ENCODE data around the gene HPSE2. TPM values are rescaled to one million over a fixed set of nuclear protein-coding genes. Genes with fewer than 3 reads are reported as not detected.

The HPSE2 gene
- polyA plus RNA-seq, 2 of the 4 experiments (the other 2 are of a cell fraction), result not detected

DNA sequence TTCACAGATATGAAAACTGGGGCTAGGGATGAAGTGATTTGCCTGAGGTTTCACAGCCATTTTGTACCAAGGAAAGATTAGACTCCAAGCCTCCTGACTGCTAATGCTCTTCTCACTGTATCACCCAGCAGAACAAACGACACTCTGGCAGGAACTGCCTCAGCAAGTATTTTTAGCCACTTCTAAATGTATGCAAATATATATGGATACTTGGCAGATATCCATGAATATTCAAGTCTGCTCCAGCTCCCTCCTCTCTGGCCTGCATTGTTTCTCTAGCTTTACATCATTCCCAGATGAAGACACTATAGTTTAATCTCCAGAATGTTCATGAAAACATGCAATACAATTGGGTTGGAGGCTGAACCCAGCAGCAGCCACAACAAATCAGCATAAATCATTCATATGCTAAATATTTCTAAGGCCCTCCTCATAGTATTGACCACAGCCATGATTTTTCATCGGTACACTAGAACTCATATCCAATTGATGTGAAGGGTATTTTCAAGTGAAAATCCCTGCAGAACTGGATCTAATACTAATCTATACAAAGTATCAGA, 65.5 kb downstream of the HPSE2 start:
- no peaks in the 10 kb centered on the region for H3K9me3 ChIP-seq
- DNase-seq (ENCODE audit: low read depth in 1 of 2, low spot score in 1 of 2), result no peak
- no peak for ATAC-seq
- POLR2A ChIA-PET, result no interaction called here
- WGBS (ENCODE audit: missing lambda C conversion rate), result 13% methylated on average over 2 of the region's 2 CpGs
- CTCF ChIA-PET, result no interaction called here
- H3K4me1 ChIP-seq, result no peaks in the 10 kb centered on the region
- H3K27ac ChIP-seq, result no peak overlapping the region
- FAIRE-seq, result no peak
- TF ChIP-seq FOSL2 (IDR thresholded peaks at IDR 0.05) (no peak), FOSL2 (CRISPR knock-in tag; IDR thresholded peaks at IDR 0.05) (no peak), CBX8 (IDR thresholded peaks at IDR 0.05) (no peak), MAX (IDR thresholded peaks at IDR 0.05) (no peak), RFX5 (IDR thresholded peaks at IDR 0.05) (no peak), BHLHE40 (IDR thresholded peaks at IDR 0.05; ENCODE audit: low read depth, low read length) (no peak), CBX2 (IDR thresholded peaks at IDR 0.05; ENCODE audit: borderline replicate concordance, low read depth) (no peak), KDM5A (IDR thresholded peaks at IDR 0.05) (no peak), ZFP36 (IDR thresholded peaks at IDR 0.05; ENCODE audit: borderline replicate concordance, partially characterized antibody) (no peak)
- no peak overlapping the region for H3K4me2 ChIP-seq
- no peak overlapping the region for H3K4me3 ChIP-seq

- no peak for FAIRE-seq
- no peak for TF ChIP-seq GATA3 (IDR thresholded peaks at IDR 0.05; ENCODE audit: borderline replicate concordance)
- TF ChIP-seq HOXB5 (CRISPR knock-in tag; IDR thresholded peaks at IDR 0.05), result no peak
- TF ChIP-seq RCOR1 (IDR thresholded peaks at IDR 0.05; ENCODE audit: low read depth, low read length), result no peak
- no peak for TF ChIP-seq CBX8 (IDR thresholded peaks at IDR 0.05)
- TF ChIP-seq RARB (CRISPR knock-in tag; IDR thresholded peaks at IDR 0.05), result no peak
- TF ChIP-seq KDM5A (IDR thresholded peaks at IDR 0.05), result no peak
- no peak for TF ChIP-seq MAZ (IDR thresholded peaks at IDR 0.05; ENCODE audit: borderline replicate concordance, low read depth, low read length)
- TF ChIP-seq E2F6 (IDR thresholded peaks at IDR 0.05; ENCODE audit: borderline replicate concordance, low read depth), result no peak
- TF ChIP-seq HDAC2 (IDR thresholded peaks at IDR 0.05), result no peak
- TF ChIP-seq CEBPB (IDR thresholded peaks at IDR 0.05), result no peak
- TF ChIP-seq, protein P1, sequence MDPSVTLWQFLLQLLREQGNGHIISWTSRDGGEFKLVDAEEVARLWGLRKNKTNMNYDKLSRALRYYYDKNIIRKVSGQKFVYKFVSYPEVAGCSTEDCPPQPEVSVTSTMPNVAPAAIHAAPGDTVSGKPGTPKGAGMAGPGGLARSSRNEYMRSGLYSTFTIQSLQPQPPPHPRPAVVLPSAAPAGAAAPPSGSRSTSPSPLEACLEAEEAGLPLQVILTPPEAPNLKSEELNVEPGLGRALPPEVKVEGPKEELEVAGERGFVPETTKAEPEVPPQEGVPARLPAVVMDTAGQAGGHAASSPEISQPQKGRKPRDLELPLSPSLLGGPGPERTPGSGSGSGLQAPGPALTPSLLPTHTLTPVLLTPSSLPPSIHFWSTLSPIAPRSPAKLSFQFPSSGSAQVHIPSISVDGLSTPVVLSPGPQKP (IDR thresholded peaks at IDR 0.05; ENCODE audit: low read depth, low read length), result no peak
- no peak for TF ChIP-seq NFE2L2 (conservative IDR thresholded peaks at IDR 0.05; ENCODE audit: low read length)
- no peak overlapping the region for H3K27ac ChIP-seq
- no peaks in the 10 kb centered on the region for H3K4me1 ChIP-seq
- ATAC-seq, result no peak
- no peak overlapping the region for H3K4me2 ChIP-seq
- CTCF ChIA-PET, result no interaction called here
- no peaks in the 10 kb centered on the region for H3K9me3 ChIP-seq
- no peak overlapping the region for H3K4me3 ChIP-seq
- POLR2A ChIA-PET, result no interaction called here
- WGBS (ENCODE audit: missing lambda C conversion rate), result 22% methylated on average over 4 of the region's 4 CpGs
- DNase-seq (ENCODE audit: low read depth in 1 of 2, low spot score in 1 of 2), result no peak
Observed at GRCh38 chr10:99161165-99161564, 74.5 kb downstream of the HPSE2 start.

DNA sequence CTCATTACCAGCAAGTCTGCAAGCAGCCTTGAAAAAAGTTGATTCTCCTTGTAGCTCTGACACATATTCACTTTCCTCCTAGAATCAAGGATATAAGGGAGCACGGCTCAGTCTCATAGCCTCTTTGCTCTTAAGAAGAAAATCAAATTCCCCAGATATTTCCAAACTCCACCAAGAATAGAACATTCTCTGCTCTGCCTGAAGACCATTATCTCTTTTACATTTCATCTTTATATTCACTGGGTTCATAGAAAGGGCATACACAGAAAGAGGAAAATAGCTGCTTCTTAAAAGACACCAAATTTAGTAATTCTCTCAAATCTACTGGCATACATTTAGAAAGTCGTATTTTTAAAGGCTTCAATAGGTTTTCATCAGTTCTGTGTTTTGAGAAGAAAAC, 92.0 kb downstream of the HPSE2 start:
- Histone ChIP-seq H3K9me3 (no peaks in the 10 kb centered on the region), H3K4me3 (no peak overlapping the region), H3K27ac (no peak overlapping the region), H3K4me1 (no peaks in the 10 kb centered on the region), H3K4me2 (no peak overlapping the region)
- ATAC-seq (no peak), DNase-seq (ENCODE audit: low read depth in 1 of 2, low spot score in 1 of 2) (no peak), FAIRE-seq (no peak)
- ChIA-PET CTCF (no interaction called here), POLR2A (no interaction called here)
- 0% methylated on average over 2 of the region's 2 CpGs for WGBS (ENCODE audit: missing lambda C conversion rate)
- TF ChIP-seq SREBF2 (IDR thresholded peaks at IDR 0.05) (no peak), HES2 (IDR thresholded peaks at IDR 0.05) (no peak), CBX2 (IDR thresholded peaks at IDR 0.05; ENCODE audit: borderline replicate concordance, low read depth) (no peak), REST (IDR thresholded peaks at IDR 0.05) (no peak), EP300 (IDR thresholded peaks at IDR 0.05) (no peak), HOXB13 (CRISPR knock-in tag; IDR thresholded peaks at IDR 0.05; ENCODE audit: low read depth) (no peak), NPAS2 (CRISPR knock-in tag; IDR thresholded peaks at IDR 0.05; ENCODE audit: borderline replicate concordance) (no peak), CBX8 (IDR thresholded peaks at IDR 0.05) (no peak), ZC3H11A (IDR thresholded peaks at IDR 0.05) (no peak), ZNF302 (CRISPR knock-in tag; IDR thresholded peaks at IDR 0.05) (no peak), CEBPB (IDR thresholded peaks at IDR 0.05) (no peak)
- TF ChIP-seq, protein P1 (IDR thresholded peaks at IDR 0.05; ENCODE audit: low read depth, low read length), result no peak
- TF ChIP-seq, protein P2, sequence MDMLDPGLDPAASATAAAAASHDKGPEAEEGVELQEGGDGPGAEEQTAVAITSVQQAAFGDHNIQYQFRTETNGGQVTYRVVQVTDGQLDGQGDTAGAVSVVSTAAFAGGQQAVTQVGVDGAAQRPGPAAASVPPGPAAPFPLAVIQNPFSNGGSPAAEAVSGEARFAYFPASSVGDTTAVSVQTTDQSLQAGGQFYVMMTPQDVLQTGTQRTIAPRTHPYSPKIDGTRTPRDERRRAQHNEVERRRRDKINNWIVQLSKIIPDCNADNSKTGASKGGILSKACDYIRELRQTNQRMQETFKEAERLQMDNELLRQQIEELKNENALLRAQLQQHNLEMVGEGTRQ (IDR thresholded peaks at IDR 0.05), result no peak

Data from A549 (cell line).